Upper lobe of right lung (tissue), 1 donor: ENCODE measurements around the gene COL16A1. TPM values are rescaled to one million over a fixed set of nuclear protein-coding genes. Genes with fewer than 3 reads are reported as not detected.

Experiments used
- ATAC-seq: fragments of 200-7000 bp; cut with Tn5 transposase; one replicate; pipeline ENCODE4 v1.9.1; 2020; ENCODE audit warnings: mild to moderate bottlenecking, moderate library complexity
- DNase-seq: peaks from one replicate; pipeline ENCODE4 v3.0.0-alpha.2; 2020
- H3K27ac ChIP-seq: fragments of 200-600 bp; one replicate; pipeline ENCODE4 v1.8.0; 2022
- H3K27me3 ChIP-seq: fragments of 200-600 bp; one replicate; pipeline ENCODE4 v1.8.0; 2022; ENCODE audit warnings: mild to moderate bottlenecking
- H3K36me3 ChIP-seq: fragments of 200-600 bp; one replicate; pipeline ENCODE4 v1.8.0; 2022
- H3K4me1 ChIP-seq: fragments of 200-600 bp; one replicate; pipeline ENCODE4 v1.8.0; 2022
- H3K4me3 ChIP-seq: fragments of 200-600 bp; one replicate; pipeline ENCODE4 v1.8.0; 2022; ENCODE audit warnings: mild to moderate bottlenecking
- H3K9me3 ChIP-seq: fragments of 200-600 bp; one replicate; pipeline ENCODE4 v1.8.0; 2022
- intact Hi-C: fragments of 100-400 bp; cut with DNase I; formaldehyde crosslinking; loops from one replicate; pipeline ENCODE4 v1.11.0; 2022
- total RNA-seq: library from RNA; stranded (reverse); fragmentation: NEBNext Ultra II Directional; extraction: Animal tissue kit (Norgen Biotek cat#: 25700); gene quantifications from one replicate; pipeline ENCODE4 v1.2.1, GENCODE V29; 2021
- TF ChIP-seq, protein P1 (sequence below): fragments of 200-600 bp; IDR thresholded peaks from one replicate; pipeline ENCODE4 v1.8.0; 2022; ENCODE audit warnings: antibody characterized with exemption
- donor health status: DM: no; HTN: yes; CAD: no; lungs with severe emphysema.

Gene COL16A1
- total RNA-seq, 1 donor from 2014 or later = 28.9 TPM

DNA sequence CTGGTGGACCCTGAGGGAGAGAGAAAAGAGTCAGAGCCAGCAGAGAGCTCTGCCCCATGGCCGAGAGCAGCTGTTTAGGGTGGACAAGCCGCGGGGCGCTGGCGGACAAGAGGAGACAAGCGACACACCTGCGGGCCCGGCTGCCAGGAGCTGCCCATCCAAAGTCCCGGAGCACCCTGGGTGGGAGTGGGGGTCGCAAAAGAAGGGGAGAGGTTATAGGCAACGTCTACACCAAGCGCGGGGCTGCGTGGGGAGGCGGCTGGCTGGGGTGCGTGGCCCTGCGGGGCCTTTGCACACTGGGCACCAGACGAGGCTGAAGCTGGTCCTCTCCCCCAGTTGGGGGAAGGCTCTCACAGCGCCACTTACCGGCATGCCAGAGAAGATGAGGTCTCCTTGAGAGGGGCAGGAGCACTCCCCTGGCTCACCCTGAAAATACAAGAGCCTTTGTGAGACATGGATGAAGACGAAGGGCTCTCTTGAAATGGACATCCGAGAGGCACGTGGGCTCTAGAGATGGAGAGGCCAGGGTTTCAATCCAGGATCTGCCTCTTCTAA is 24.1 kb downstream of the COL16A1 start:
- no peak overlapping the region for H3K27ac ChIP-seq
- H3K27me3 ChIP-seq = peaks cover 5% of the 10 kb centered on the region
- H3K9me3 ChIP-seq = no peaks in the 10 kb centered on the region
- intact Hi-C loops = no loop called here
- DNase-seq (no peak), ATAC-seq (no peak)
- H3K4me3 ChIP-seq = no peak overlapping the region
- H3K4me1 ChIP-seq = no peaks in the 10 kb centered on the region
- TF ChIP-seq, protein P1, sequence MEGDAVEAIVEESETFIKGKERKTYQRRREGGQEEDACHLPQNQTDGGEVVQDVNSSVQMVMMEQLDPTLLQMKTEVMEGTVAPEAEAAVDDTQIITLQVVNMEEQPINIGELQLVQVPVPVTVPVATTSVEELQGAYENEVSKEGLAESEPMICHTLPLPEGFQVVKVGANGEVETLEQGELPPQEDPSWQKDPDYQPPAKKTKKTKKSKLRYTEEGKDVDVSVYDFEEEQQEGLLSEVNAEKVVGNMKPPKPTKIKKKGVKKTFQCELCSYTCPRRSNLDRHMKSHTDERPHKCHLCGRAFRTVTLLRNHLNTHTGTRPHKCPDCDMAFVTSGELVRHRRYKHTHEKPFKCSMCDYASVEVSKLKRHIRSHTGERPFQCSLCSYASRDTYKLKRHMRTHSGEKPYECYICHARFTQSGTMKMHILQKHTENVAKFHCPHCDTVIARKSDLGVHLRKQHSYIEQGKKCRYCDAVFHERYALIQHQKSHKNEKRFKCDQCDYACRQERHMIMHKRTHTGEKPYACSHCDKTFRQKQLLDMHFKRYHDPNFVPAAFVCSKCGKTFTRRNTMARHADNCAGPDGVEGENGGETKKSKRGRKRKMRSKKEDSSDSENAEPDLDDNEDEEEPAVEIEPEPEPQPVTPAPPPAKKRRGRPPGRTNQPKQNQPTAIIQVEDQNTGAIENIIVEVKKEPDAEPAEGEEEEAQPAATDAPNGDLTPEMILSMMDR = no peak
- H3K36me3 ChIP-seq = no peaks in the 10 kb centered on the region

DNA sequence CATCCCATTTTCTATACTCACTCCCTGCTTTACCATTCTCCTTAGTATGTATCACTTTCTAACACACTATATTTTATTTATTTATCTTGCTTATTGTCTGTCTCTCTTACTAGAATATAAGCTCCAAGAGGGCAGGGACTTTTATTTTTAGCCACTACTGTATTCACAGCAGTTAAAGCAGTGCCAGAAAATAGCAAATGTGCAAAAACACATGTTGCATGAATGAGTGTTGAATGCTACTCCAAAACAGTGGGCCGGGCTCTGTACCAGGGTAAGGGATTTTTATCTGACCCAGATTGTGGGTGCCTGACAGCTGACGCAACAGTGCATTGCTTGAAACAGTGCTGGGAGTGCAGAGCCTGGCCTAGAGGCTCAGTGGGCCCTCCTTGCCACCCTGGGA is 24.7 kb downstream of the COL16A1 start:
- no peaks in the 10 kb centered on the region for H3K36me3 ChIP-seq
- TF ChIP-seq, protein P1 = no peak
- intact Hi-C loops = no loop called here
- no peak for ATAC-seq
- no peak overlapping the region for H3K27ac ChIP-seq
- DNase-seq = no peak
- H3K4me3 ChIP-seq = no peak overlapping the region
- no peaks in the 10 kb centered on the region for H3K4me1 ChIP-seq
- no peaks in the 10 kb centered on the region for H3K9me3 ChIP-seq
- no peaks in the 10 kb centered on the region for H3K27me3 ChIP-seq

DNA sequence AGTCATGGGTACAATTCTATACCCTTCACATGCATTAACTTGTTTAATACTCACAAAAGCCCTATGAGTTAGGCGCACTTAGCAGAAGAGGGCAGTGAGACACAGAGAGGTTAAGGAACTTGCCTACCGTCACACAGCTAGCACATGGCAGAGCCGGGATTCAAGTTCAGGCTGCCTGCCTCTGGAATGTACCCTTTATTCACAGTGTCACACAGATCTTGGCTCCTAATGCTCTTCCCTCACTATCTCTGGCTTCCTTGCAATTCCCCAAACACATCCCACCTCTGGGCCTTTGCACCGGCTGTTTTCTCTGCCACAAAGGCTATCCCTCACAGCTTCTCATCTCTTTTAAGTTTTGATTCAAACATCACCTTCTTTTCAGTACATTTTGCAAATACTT is 25.1 kb downstream of the COL16A1 start:
- Histone ChIP-seq H3K27me3 (no peaks in the 10 kb centered on the region), H3K9me3 (no peaks in the 10 kb centered on the region), H3K27ac (no peak overlapping the region), H3K4me3 (no peak overlapping the region), H3K36me3 (no peaks in the 10 kb centered on the region), H3K4me1 (no peaks in the 10 kb centered on the region)
- intact Hi-C loops = no loop called here
- ATAC-seq (no peak), DNase-seq (no peak)
- TF ChIP-seq, protein P1 = no peak

DNA sequence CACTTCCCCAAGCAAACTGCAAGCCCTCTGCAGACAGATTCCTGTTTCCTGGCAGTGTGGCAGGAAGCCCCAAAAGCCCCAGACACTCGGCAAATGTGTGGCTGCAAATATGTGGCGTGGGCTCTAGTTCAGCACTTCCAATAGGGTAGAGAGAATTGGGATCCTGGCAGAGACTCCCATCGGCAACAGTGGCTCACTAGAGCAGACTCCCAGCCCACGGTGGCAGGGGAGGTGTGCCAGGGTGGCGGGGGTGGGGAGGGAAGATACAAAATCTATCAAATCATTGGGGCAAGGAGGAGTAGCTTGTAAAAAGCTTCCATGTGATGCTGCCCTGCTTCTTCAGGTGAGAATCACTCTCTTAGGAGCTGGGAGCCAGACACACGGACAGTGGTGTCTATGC is 25.9 kb downstream of the COL16A1 start:
- H3K9me3 ChIP-seq = no peaks in the 10 kb centered on the region
- intact Hi-C loops = no loop called here
- ATAC-seq (no peak), DNase-seq (no peak)
- no peaks in the 10 kb centered on the region for H3K36me3 ChIP-seq
- H3K27ac ChIP-seq = no peak overlapping the region
- no peaks in the 10 kb centered on the region for H3K4me1 ChIP-seq
- H3K27me3 ChIP-seq = no peaks in the 10 kb centered on the region
- no peak overlapping the region for H3K4me3 ChIP-seq
- TF ChIP-seq, protein P1 = no peak

DNA sequence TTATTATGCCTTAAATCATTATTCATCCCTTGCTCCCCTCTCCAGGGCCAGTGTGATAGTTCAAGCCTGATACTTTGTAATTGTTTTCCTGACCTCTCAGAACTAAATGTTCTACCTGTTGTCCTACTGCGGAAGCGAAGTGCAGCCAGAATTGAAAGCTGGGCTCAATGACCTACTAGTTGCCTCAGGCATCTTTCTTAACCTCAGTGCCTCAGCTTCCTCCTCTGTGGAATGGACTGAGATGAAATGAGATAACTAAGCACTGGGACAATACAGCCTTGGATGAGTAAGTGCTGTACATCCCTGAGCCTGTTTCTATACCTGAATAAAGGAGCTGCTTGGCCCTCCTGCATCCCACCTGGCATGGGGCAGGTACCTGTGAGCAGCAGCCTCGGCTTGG is 26.4 kb downstream of the COL16A1 start:
- Histone ChIP-seq H3K4me1 (no peaks in the 10 kb centered on the region), H3K36me3 (no peaks in the 10 kb centered on the region), H3K4me3 (no peak overlapping the region), H3K9me3 (no peaks in the 10 kb centered on the region), H3K27me3 (no peaks in the 10 kb centered on the region), H3K27ac (no peak overlapping the region)
- intact Hi-C loops = no loop called here
- TF ChIP-seq, protein P1 = no peak
- ATAC-seq (no peak), DNase-seq (no peak)

DNA sequence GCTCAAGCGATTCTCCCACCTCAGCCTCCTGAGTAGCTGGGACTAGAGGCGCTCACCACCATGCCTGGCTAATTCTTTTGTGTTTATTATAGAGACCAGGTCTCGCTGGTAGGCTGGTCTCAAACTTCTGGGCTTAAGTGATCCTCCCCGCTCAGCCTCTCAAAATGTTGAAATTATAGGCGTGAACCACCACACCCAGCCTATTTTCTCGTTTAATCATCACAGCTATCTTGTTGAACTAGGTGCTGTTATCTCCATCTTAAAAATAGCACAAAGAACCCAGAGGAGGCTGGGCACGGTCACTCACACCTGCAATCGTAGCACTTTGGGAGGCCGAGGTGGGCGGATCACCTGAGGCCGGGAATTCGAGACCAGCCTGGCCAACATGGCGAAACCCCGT is 28.1 kb downstream of the COL16A1 start:
- TF ChIP-seq, protein P1 = no peak
- intact Hi-C loops = no loop called here
- ATAC-seq (no peak), DNase-seq (no peak)
- no peak overlapping the region for H3K27ac ChIP-seq
- H3K27me3 ChIP-seq = no peaks in the 10 kb centered on the region
- H3K36me3 ChIP-seq = no peaks in the 10 kb centered on the region
- H3K9me3 ChIP-seq = no peaks in the 10 kb centered on the region
- no peak overlapping the region for H3K4me3 ChIP-seq
- no peaks in the 10 kb centered on the region for H3K4me1 ChIP-seq
